GM19438 (cell line): ENCODE data around the gene STYXL2.

Experiments used
- ATAC-seq: cut with Tn5 transposase; IDR thresholded peaks from one replicate; pipeline ENCODE4 v1.9.1; 2021; ENCODE audit warnings: low read depth; ENCODE audit not compliant: unreplicated experiment

STYXL2 gene

GRCh38 chr1:167128261-167129227 lies 34.7 kb downstream of the STYXL2 start:
- no peak for ATAC-seq

GRCh38 chr1:167130829-167131510 lies 37.1 kb downstream of the STYXL2 start:
- ATAC-seq, result no peak

GRCh38 chr1:167132301-167133010 lies 38.6 kb downstream of the STYXL2 start:
- no peak for ATAC-seq

GRCh38 chr1:167135281-167135840 lies 41.5 kb downstream of the STYXL2 start:
- ATAC-seq, result no peak

- ATAC-seq, result no peak
Observed at GRCh38 chr1:167136191-167136614, 42.3 kb downstream of the STYXL2 start.

GRCh38 chr1:167136806-167137205 lies 42.9 kb downstream of the STYXL2 start:
- no peak for ATAC-seq

GRCh38 chr1:167137332-167137781 lies 43.5 kb downstream of the STYXL2 start:
- ATAC-seq, result no peak

GRCh38 chr1:167137793-167138510 lies 44.1 kb downstream of the STYXL2 start:
- no peak for ATAC-seq

- no peak for ATAC-seq
Observed at GRCh38 chr1:167138703-167139102, 44.8 kb downstream of the STYXL2 start.

GRCh38 chr1:167141963-167142362 lies 48.1 kb downstream of the STYXL2 start:
- ATAC-seq, result no peak
